Effector CD8-positive, alpha-beta T cell (primary cell): Measurements from ENCODE around the gene CTAGE8.
"Not testable (repeated sequence)": the region's sequence is repeated elsewhere in the genome, so short reads cannot be mapped to it uniquely, and the experiment has no call there.

Experiments used
- DNase-seq: peaks from one replicate; lab custom pipeline; 2025; lab: John Stamatoyannopoulos, UW

The CTAGE8 gene, protein sequence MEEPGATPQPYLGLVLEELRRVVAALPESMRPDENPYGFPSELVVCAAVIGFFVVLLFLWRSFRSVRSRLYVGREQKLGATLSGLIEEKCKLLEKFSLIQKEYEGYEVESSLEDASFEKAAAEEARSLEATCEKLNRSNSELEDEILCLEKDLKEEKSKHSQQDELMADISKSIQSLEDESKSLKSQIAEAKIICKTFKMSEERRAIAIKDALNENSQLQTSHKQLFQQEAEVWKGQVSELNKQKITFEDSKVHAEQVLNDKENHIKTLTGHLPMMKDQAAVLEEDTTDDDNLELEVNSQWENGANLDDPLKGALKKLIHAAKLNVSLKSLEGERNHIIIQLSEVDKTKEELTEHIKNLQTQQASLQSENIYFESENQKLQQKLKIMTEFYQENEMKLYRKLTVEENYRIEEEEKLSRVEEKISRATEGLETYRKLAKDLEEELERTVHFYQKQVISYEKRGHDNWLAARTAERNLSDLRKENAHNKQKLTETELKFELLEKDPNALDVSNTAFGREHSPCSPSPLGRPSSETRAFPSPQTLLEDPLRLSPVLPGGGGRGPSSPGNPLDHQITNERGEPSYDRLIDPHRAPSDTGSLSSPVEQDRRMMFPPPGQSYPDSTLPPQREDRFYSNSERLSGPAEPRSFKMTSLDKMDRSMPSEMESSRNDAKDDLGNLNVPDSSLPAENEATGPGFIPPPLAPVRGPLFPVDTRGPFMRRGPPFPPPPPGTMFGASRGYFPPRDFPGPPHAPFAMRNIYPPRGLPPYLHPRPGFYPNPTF

DNA sequence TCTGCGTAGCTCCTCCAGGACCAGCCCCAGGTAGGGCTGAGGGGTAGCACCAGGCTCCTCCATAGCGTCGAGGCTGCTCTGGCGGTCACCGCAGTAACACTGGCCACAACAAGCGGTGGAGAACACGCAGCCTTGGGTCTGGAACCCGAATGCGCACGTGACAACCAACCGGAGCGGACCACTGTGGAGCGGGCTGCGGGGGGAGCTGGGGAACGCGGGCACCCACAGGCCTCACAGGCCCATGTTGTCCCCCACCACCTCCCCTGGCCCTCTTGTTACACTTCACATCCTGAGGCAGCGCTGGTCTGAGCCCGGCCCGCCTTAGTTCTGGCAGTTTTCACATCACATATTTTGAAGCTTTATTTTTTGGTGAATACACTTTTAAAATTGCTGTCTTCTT, at the start of gene CTAGE8:
CTAGE8 (minus strand) TSS at position 101 of the 400 bp plus-strand sequence; CDS start at position 63, 38 bp downstream.
- DNase-seq, result not testable (repeated sequence)

GRCh38 chr7:144317537-144317936, 48.4 kb upstream of the CTAGE8 start:
- DNase-seq, result not testable (repeated sequence)

- not testable (repeated sequence) for DNase-seq
Observed at GRCh38 chr7:144311872-144312469, 42.9 kb upstream of the CTAGE8 start, which contains the start of gene OR2A1. Gene OR2A1 (plus strand): TSS chr7:144312419. CDS start chr7:144318125, 5,706 bp downstream.

DNA sequence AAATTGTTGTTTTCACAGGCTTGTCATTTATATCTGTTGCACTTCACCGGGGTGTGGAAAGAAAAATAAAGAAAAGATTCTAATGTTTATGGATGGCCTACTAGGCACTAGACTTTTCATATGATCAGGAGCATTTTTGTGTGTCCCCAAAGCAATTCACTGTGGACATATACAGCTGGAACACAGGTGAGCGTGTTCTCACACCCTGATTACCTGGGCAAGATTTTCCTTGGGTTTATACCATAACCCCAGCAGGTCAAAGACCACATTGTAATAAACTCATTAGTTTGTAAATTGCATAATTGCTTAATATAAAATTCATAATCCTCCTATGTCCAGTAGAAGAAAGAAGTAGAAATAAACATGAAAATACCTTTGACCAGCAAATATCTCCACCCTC, 42.1 kb upstream of the CTAGE8 start:
- not testable (repeated sequence) for DNase-seq

DNA sequence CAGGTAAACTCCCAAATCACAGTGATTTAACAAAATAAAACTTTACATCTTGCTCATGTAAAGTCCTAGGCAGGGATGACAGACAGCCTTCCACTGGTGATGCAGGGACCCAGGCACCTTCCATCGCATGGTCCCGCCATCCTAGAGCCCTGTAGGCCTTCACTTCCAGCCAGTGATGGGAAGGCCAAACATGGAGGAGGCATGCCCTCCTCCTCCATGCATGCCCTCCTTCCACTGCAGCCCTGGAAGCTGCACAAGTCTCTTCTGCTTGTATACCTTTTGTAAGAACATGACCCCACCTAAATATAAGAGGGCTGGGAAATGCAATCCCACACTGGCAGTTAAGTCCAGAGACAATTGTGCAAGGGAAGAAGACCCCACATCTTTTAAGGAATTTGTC, 40.6 kb upstream of the CTAGE8 start:
- not testable (repeated sequence) for DNase-seq

DNA sequence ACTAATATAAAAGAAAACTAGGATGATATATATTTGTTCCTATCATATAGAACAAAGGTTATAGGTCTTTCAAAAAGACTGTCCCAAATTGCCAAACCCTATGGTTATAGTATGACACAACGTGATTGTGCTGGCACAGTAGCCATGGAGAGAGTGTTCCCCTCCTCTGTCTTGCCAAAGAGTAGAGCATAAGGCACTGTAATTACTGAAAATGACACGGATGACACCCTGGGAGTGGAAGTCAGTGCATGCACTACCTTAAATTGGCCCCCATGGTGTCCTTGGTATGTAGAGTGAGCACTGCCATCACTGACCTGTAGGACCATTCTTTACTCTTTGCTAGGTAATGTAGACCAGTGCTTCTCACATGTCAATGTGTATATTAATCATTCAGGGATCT, 36.1 kb upstream of the CTAGE8 start:
- DNase-seq, result not testable (repeated sequence)

DNA sequence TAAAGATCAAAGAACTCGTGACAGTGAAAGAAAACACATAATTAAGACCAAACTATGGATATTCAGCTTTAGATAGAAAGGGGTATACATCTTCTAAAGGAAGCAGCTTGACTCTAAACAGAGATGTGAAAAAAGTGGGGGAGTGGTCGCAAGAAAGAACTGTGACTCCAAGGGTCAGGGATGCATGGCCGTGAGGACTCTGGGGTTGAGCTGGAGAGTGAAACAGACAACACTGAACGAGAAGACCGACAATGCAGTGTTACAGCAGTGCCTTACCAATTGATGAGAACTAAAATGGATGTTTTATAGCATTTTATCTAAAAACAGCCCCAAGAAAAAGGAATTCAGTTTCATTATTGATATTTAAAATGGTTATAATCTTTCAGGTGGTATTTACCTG, 34.5 kb upstream of the CTAGE8 start:
- not testable (repeated sequence) for DNase-seq

DNA sequence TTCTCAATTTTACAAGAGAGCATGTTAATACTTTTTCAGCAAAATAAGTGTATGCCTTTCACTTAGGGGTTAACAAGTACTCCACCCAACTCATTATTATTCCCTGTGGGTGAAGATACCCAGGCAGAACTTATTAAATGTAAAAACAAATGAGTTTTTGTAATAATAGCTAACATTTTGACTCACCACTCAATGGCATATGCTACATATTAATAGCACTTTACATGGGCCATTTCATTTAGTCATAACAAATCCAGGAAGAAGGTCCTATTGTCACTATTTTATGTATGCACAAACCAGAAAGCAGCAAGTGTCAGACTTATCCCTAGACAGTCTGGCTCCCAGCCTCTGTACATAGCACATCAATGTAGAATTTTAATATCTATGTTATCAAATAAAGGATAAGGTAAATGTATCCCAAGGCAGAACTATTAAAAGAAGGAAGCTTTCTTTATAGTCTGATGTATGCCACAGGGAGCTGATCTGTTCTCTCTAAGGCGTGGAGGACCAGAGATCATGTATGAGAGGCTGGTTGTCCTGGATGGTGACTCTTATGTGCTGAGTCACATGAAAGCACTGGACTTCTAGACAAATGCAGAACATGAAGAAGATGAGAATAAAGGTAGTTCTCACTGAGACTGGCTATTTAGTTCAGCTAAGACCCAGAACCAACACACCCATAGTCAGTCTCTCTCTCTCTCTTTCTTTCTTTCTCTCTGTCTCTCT, 33.7 kb upstream of the CTAGE8 start:
- not testable (repeated sequence) for DNase-seq

DNA sequence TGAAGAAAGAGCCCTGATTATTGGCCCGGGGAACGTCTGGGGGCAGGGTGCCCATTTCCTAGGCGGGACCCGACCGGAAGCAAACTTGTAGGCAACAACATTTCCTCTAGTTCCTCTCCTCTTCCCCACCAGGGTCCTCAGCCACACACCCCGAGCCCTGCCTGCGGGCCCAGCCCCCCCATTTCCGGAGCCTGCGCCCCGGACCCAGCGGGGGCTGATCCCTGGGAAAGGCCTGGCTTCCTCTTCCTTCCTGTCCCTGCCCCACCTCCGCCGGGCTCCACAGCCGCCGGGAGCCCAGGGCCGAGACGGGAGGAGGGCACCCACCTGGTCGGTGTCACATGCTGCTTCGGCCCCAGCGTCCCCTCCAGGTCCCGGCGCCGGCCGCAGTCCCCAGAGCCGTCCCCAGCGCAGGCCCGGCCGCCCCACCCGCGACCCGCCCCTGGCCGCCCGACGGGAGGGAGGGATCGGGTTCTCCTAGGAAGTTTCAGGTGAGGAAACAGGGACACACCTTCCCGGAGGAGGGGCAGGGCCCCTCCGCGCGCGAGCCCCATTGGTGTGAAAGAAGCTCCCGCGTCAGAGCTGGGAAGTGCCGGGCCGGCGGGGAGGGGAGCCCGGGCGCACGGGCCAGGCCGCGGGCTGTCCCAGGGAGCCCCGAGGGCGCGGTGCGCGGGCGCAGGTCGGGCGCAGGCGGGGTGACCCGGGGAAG, 24.9 kb upstream of the CTAGE8 start:
- not testable (repeated sequence) for DNase-seq

DNA sequence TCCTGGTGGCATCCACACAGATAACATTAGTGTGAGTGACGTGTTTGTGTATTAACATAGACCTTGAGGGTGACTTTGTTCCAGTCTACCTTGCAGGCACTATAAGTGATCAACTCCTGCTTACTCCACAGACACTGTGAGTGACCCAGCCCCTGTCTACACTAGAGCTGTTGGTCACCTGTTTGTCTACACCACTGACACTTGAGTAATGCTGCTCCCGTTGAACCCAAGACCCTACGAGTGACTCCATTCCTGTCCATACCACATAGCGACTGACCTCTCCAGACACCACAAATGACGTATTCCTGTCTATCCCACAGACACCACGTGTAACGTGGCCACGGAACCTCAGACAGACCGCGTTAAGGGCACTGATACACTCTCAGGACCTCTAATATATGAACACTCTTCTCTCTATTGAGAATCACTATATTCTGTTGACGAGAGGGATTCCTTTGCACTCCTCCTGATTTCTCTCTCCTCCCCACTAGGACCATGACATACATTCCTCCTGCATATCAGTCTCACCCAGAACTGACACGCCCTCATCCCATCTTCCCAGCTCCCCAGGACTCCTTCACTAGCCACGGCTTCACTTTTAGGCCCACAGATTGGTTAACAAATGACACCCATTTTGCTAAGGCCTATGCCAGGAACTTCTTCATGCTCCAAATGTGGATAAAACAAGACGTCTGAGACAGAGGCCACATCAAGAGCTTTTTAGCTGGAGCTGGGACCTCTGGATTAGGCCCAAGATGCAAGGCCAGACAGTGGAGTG, 23.5 kb upstream of the CTAGE8 start:
- DNase-seq, result not testable (repeated sequence)

DNA sequence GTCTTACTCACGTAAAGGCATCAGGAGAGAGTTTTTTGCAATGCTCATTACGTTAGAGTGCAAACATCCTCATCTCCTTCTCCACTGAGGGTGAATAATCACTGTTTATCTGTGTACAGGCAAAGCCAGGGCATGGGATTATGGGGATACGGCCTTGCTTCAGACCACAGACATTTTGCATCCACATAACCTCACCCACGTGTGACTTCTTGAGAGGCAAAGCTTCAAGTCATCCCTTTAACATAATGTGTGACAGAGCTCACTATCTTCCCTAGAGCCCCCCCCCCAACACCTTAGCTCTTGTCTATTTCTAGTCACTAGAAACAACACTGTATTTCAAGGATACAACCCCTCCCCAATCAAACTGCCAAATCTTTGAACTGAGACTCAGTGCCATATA, 22.5 kb upstream of the CTAGE8 start:
- not testable (repeated sequence) for DNase-seq

DNA sequence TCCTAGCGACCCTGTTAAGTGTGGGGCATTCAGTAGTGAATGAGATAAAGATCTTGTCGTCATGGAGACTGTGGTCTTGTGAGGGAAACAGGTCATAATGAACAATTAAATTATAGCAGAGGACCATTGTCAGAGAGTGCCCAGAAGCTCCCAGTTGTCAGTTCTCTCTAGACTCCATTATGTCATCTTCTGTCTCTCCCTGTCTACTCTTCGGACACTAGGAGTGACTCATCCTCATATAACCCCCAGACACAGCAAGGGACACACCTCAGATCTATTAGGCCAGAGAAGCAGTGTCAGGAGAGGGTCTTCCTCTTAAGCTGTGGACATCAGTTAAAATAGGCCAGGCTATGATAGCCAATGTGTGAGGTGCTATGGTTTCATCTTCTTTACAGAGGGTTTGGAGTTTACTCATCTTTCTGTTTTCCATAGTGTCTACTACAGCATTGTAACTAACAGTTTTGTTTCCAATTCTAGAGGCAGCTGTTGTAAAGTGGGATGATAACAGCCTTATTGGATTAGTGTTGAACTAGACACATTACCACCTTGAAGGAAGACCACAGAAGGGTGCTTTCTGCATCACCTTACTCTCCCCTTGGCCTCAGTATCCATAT, 18.2 kb upstream of the CTAGE8 start:
- DNase-seq, result not testable (repeated sequence)

GRCh38 chr7:144283716-144284115, 14.6 kb upstream of the CTAGE8 start:
- not testable (repeated sequence) for DNase-seq

GRCh38 chr7:144282490-144282889, 13.4 kb upstream of the CTAGE8 start:
- DNase-seq, result not testable (repeated sequence)

DNA sequence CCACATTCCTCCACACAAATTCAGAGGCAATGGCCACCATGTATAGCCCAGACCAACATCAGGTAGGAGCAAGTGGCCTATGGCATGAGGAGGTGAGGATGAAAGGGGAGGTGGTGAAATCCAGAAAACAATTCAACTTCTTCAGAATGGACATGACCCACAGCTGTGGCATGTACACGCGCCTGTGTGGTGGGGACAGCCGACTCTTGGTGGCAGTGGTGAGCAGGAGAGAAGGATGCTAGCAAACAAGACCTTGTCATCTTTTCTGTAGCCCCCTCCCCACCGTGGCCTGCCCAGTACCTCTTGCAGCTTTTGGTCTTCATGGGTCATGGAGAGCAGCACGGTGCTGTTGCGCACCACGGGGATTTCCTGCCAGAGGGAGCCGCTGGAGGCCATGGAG, 12.9 kb upstream of the CTAGE8 start:
- DNase-seq, result not testable (repeated sequence)

- DNase-seq, result not testable (repeated sequence)
Observed at GRCh38 chr7:144280010-144280409, 10.9 kb upstream of the CTAGE8 start.

DNA sequence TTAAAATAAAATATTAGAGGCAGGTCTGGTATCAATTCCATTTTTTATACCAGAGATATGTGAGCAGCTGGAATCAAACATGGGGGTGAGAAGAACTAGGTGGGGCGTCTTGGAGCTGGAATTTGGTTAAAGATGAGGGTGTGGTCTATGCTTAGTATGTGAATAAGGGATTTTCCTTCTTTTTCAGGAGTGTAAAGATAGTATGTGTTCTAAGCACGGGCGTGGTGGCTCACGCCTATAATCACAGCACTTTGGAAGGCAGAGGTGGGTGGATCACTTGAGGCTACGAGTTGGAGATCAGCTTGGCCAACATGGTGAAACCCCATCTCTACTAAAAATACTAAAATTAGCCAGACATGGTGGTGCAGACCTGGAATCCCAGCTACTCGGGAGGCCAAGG, 6.2 kb upstream of the CTAGE8 start:
- not testable (repeated sequence) for DNase-seq

DNA sequence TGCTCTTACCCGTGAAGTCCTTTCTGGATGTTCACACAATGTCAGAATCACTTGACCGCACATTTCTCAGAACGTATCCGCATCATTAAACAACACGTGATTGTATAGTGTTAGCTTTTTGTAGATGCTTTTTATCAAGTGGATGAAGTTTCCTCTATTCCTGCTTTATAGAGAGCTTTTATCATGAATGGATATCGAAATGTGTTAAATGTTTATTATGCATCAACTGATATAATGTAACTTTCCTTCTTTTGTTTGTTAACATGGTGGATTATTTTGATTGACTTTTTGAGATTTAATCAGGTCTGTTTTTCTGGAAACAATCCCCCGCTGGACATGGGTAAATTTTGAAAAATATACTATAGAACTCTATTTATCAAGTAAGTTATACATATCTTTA, 4.4 kb downstream of the CTAGE8 start, which contains the start of gene OR2A7:
OR2A7 (minus strand) TSS at position 101 of the 400 bp plus-strand sequence. CDS start 5,164 bp downstream, outside the sequence.
- DNase-seq, result not testable (repeated sequence)

DNA sequence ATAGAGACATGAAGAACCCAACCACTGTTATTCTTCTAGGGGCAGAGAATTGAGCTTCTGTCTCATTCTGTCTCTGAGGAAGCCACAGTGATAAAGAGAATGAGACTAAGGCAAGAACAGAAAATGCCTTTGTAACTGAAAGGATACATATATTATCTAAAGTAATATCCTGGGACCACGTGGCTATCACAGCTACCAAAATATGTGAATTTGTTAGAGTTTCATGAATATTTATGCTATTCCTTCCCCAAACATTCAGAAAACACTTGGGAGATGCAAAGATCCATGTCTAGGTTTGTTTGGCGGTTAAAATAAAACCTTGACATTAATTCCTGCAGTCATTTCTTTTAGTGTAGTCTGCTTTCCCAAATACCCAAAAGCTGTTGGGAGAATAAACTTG, 7.0 kb downstream of the CTAGE8 start:
- not testable (repeated sequence) for DNase-seq
